Retina (tissue), 1 donor: ENCODE measurements around the gene TCEAL8.
"Not testable (repeated sequence)": the region's sequence is repeated elsewhere in the genome, so short reads cannot be mapped to it uniquely, and the experiment has no call there.

Experiments
- DNase-seq: peaks from one replicate; pipeline ENCODE4 v3.0.0-alpha.2; 2016

The TCEAL8 gene

GRCh38 chrX:103254921-103255493 is at the start of gene TCEAL8:
TSS of gene TCEAL8 (minus strand) at chrX:103255155. CDS start at chrX:103253979, 1,176 bp downstream.
- peak; percentile 85 for DNase-seq

GRCh38 chrX:103304705-103305104 is 49.8 kb upstream of the TCEAL8 start:
- DNase-seq: no peak

DNA sequence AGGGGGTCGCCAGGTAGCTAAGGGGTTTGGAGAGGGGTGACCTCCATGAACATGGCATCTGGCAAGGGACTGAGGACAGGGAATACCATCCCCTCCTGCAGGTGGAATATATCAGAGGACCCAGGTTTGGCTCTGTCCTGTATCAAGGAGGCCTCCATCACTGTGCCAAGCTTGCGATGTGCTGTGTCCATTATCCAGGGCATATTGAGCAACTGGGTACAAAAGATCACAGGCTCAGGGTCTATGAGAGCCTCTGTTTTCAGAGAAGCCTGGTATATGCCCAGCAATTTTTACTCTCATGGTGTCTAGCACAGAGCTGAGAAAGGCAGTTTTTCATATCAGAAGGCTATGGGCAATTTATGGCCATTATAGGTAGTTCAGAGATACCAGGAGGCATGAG is 38.2 kb upstream of the TCEAL8 start:
- no peak for DNase-seq

DNA sequence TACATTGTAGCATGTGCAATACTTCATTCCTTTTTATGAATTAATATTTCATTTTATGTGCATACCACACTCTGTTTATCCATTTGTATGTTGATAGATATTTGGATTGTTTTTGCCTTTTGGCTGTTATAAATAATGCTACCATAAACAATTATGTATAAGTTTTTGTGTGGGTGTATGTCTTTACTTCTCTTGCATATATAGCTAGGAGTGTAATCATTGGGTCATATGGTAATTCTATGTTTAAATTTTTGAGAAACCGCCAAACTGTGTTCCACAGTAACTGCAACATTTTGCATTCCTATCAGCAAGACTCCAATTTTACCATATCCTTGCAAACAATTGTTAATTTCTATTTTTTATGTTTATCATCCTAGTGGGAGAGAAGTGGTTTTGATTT is 24.7 kb upstream of the TCEAL8 start:
- no peak for DNase-seq

GRCh38 chrX:103276581-103277002 is 21.6 kb upstream of the TCEAL8 start, which contains the start of gene TCEAL5:
TSS of gene TCEAL5 (minus strand) at chrX:103276750. CDS start at chrX:103274563, 2,187 bp downstream.
- peak; percentile 77 for DNase-seq

DNA sequence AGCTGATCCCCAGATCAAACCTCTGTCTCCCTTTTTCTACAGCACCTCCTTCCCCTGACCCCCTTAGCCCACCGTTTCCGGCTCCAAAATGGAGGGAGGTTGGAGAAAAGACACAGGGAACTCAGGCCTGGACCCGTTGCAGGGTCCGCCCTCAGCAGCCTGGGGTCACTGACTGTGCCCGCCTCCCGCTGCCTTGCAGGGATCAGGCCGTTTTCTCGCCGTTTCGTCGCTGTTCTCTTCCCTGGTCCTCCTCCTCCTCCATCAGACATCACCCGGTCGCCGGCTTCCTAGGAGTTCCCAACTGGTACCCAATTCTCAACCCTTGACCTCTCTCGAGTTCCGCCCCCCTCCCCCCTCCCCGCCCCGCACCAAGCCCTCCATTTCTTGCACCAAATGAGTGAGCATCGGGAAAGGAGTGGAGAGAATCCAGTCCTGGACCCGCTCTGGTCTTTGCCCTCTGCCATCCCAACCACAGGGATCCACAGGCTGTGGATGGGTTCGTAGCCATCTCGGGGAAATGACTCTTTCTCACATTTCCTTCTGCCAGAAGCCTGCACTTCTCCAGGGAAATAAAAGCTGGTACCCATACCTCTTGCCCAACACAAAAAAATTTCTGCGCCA is 21.1 kb upstream of the TCEAL8 start:
- peak; percentile 47 for DNase-seq

DNA sequence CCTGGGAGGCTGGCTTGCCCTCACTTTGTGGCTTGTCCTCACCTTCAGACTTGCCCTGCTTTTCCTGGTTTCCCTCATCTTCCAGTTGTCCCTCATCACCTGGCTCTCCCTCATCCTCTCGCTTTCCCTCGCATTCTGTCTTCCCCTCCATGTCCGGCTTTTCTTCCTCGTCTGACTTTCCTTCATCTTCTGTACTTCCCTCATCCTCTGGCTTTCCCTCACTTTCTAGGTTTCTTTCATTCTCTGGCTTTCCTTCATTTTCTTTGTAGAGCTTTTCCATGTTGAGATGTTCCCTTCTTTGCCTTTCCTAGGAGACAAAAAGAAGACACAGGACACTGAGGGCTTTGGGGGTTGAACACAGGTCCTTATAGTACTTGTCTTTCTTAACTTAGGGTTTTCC is 19.3 kb upstream of the TCEAL8 start:
- no peak for DNase-seq

DNA sequence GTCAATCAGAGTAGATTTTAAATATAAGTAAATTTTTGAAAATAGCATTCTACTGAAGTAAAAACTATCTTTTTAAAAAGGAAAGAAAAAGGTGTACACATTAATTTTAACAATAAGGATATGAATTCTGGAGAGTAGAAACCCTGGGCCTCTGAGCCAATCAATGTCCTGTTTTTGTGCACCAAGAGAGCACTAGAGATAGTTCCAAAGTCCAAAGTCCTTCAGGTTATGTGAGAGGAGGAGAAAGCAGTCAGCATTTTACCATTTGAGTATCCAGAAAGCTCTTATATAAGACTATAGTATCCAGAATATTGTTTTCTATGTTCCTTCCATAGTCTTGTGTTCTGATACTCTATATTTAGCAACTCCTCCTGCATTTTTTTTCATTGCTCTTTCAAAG is 3.3 kb upstream of the TCEAL8 start:
- no peak for DNase-seq

DNA sequence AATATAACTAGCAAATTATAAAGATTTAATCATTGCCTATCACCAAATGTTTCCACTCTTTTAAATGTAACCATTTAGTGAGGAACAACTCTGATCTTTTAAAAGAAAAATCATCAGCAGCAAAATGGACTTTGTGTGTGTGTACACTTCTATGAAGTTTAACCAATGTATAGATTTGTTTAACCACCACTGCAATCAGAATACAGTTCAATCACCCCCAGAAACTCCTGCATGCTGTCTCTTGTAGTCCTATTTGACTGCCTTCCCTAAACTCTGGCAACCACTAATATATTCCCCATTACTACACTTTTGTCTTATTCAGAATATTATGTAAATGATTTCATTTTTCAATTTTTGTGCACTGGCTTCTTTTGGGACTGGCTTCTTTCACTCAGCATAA is 1.7 kb upstream of the TCEAL8 start:
- no peak for DNase-seq

DNA sequence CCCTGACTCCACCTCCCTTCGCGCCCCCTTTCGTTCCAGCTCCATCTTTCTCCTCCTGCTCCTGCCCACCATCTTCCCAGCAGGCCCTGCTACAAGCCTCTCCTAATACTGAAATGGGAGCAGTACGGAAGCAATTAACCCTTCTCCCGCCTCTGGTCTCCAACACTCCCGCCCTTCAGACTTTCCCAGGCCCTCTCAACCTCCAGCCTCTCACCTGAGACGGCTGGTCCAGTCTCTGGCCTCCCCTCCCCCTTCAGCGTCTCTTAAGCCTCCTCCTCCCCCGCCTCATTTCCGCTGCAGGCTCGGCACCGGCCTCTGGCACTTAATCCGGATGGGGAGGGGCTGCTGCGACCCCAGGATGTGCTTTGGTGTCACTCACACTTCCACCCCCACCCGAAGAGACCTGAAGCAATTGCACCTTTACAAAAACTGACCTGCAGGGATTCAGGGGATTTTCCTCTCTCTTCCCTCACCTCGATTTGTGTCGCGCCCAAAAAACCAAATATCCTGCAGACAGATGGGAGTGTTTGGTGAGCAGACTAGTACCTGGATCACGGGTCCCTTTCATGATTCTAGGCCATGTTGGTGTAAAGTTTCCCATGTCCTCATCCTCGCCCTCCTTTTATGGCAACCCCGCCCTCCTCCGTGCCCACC is 657 bp downstream of the TCEAL8 start:
- peak; percentile 73 for DNase-seq

- DNase-seq: peak; percentile 5
These were observed 1.3 kb downstream of the TCEAL8 start for GRCh38 chrX:103253608-103254007.

GRCh38 chrX:103250977-103251376 is 4.0 kb downstream of the TCEAL8 start:
- DNase-seq: no peak

GRCh38 chrX:103249805-103250204 is 5.2 kb downstream of the TCEAL8 start:
- DNase-seq: no peak

GRCh38 chrX:103248553-103248952 is 6.4 kb downstream of the TCEAL8 start:
- DNase-seq: peak; percentile 1

- DNase-seq: no peak
These were observed 14.8 kb downstream of the TCEAL8 start for GRCh38 chrX:103240155-103240554.

- DNase-seq: no peak
These were observed 18.7 kb downstream of the TCEAL8 start for GRCh38 chrX:103236296-103236695.

- not testable (repeated sequence) for DNase-seq
These were observed 19.3 kb downstream of the TCEAL8 start for GRCh38 chrX:103235608-103236007.

DNA sequence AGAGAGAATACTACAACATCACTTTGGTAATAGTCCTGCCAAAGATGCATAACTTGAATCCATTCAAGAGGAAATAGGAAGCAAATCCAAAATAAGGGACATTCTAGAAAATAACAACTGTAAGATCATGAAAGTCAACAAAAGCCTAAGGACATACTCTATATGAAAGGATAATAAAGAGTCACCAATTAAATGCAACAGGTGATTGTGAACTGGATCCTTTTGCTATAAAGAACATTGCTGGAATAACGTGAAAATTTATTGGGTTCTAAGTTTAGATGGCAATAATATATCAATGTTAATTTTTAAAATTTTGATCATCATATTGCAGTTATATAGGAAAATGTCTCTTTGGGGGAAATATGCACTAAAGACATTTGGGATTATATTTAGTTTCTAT is 20.1 kb downstream of the TCEAL8 start:
- DNase-seq: no peak

DNA sequence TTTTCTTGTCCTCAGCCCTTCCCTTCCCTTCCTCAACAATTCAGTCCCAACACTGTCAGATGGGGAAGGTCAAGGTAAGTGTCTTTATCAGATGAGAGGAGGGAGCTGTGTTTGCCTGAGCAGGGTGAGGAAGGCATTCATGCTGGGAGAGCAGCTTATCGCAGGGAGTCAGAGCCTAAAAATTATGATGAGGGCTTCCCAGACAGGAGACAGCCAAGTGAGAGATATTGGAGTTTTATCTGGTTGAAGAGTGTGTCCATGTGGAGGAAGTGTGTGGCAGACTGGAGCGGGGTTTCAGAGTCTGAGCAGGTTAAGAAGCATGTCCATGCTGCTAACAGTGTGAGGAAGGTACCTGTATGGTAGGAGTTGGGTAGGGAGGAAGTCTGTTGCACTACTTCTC is 21.7 kb downstream of the TCEAL8 start:
- DNase-seq: no peak

- not testable (repeated sequence) for DNase-seq
These were observed 29.0 kb downstream of the TCEAL8 start for GRCh38 chrX:103225918-103226317.

- peak; percentile 32 for DNase-seq
These were observed 34.2 kb downstream of the TCEAL8 start for GRCh38 chrX:103220511-103221323.

DNA sequence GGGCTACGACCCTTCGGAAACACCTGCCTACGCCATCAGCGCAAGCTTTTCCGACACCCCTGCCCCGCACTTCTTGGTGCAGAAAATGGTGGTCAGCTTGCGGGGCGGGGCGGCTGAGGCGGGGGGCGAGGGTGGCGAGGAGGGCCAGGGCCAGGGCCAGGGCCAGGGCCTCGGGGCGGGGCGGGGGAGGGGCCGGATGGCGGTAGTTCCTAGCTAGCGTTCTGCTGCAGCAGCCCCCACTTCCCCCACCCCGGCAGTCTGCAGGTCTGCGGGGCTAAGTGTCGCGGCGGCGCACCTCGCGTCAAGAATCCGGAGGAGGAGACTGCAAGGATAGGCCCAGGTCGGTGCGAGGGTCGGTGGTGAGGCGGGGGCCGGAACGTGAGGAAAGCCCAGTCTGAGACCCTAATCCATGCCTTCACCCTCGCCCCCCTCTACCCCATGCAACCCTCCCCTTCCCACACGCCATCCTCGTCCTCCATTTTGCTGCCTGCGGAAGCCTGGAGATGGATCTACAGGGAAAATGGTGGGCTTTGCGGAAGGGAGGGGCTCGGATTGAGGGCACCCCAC is 39.4 kb downstream of the TCEAL8 start:
- DNase-seq: peak; percentile 63

- DNase-seq: peak; percentile 88
These were observed 40.0 kb downstream of the TCEAL8 start, which contains the start of gene BEX4 for GRCh38 chrX:103214870-103215424. TSS of gene BEX4 (plus strand) at chrX:103215108. CDS start at chrX:103216154, 1,046 bp downstream.
